HUES48 (cell line): ENCODE results near the gene FAXDC2.
A peak's percentile ranks its signal among the peaks of the same experiment; 100 is the strongest.

Source experiments
- H3K27ac ChIP-seq: one replicate; pipeline ENCODE4 v1.7.0; 2013; ENCODE audit warnings: low read depth, low read length, inconsistent platforms
- H3K27me3 ChIP-seq: 2 replicates; pipeline ENCODE4 v1.6.1; 2013; ENCODE audit warnings: mild to moderate bottlenecking, low read length; ENCODE audit not compliant: control insufficient read depth, insufficient read depth
- H3K36me3 ChIP-seq: 2 replicates; pipeline ENCODE4 v1.6.1; 2013; ENCODE audit warnings: low read length; ENCODE audit not compliant: control insufficient read depth, insufficient read depth
- H3K4me1 ChIP-seq: 2 replicates; pipeline ENCODE4 v1.6.1; 2013; ENCODE audit warnings: mild to moderate bottlenecking, low read length; ENCODE audit not compliant: control insufficient read depth, insufficient read depth
- H3K4me3 ChIP-seq: 2 replicates; pipeline ENCODE4 v1.5.1; 2013; ENCODE audit warnings: mild to moderate bottlenecking, low read depth, low read length
- H3K9ac ChIP-seq: 2 replicates; pipeline ENCODE4 v1.6.1; 2013; ENCODE audit warnings: mild to moderate bottlenecking, low read depth, low read length, moderate library complexity
- H3K9me3 ChIP-seq: 2 replicates; pipeline ENCODE4 v1.6.1; 2013; ENCODE audit warnings: low read length; ENCODE audit not compliant: control insufficient read depth, insufficient read depth

Gene FAXDC2

GRCh38 chr5:154850255-154851062, at the start of gene FAXDC2:
Gene FAXDC2, minus strand, starts transcription at chr5:154850603. Its CDS starts 12,425 bp downstream, at chr5:154838178.
- peak within 1 kb of the TSS; percentile 74 for H3K9ac ChIP-seq
- peak within 1 kb of the TSS; percentile 87 for H3K27ac ChIP-seq
- peaks cover 16% of the 10 kb centered on the region; the same call in 1 of the 2 replicates for H3K4me1 ChIP-seq
- H3K36me3 ChIP-seq = no peaks in the 10 kb centered on the region
- no peaks in the 10 kb centered on the region for H3K27me3 ChIP-seq
- no peaks in the 10 kb centered on the region for H3K9me3 ChIP-seq
- peak within 1 kb of the TSS; percentile 68 for H3K4me3 ChIP-seq

DNA sequence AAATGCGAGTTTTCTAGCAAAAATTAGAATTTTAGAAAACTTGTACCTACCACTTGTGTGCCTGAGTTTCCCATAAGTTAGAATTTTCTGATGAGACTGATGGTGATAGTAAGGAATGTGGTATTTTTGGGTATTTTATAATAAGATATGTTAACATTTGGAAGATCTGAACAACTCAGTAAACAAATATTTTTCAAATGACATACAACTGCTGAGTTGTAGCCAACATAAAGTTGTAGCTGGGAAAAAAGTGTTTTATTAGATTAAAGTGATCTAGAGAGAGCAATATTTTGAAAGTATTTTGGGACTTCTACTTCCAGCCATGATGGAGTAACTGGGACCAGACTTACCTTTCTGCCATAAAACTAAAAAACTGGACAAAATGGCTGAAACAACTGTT, 49.7 kb upstream of the FAXDC2 start:
- Histone ChIP-seq H3K36me3 (peaks cover 99% of the 10 kb centered on the region), H3K9ac (no peak overlapping the region), H3K27me3 (no peaks in the 10 kb centered on the region), H3K27ac (no peak overlapping the region), H3K4me1 (no peaks in the 10 kb centered on the region), H3K9me3 (no peaks in the 10 kb centered on the region), H3K4me3 (no peak overlapping the region)

DNA sequence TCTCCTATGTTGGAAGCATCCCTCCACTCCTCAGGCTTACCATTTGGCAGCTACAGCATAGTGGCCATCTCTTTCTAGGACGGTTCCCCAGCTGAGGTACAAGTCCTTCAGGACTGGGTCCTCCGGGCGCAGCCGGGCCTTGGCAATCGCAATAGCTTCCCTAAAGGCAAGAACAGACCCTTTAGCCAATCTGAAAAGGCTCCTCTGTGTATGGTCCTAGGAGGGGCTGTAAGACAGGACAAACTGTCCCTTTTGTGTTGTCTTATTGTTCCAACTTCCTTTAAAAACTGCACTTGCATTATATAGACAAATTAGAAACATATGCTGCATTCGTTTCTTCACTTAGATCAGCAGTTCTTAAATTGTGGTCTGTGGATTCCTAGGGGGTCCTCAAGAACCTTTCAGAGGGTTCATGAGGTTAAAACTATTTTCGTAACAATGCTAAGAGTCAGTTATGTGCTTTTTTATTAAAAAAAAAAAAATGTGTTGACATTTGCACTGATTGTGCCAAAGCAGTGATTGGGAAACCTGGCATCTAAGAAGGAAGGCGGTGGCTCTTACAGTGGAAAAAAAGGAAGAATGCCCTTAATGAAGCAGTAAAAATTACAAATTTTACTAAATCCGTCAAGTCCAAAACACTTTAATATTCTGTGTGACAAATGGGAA, 48.9 kb upstream of the FAXDC2 start:
- H3K36me3 ChIP-seq = peaks cover 97% of the 10 kb centered on the region
- no peak overlapping the region for H3K9ac ChIP-seq
- H3K27ac ChIP-seq = no peak overlapping the region
- H3K27me3 ChIP-seq = no peaks in the 10 kb centered on the region
- H3K4me3 ChIP-seq = no peak overlapping the region
- H3K4me1 ChIP-seq = no peaks in the 10 kb centered on the region
- H3K9me3 ChIP-seq = no peaks in the 10 kb centered on the region

DNA sequence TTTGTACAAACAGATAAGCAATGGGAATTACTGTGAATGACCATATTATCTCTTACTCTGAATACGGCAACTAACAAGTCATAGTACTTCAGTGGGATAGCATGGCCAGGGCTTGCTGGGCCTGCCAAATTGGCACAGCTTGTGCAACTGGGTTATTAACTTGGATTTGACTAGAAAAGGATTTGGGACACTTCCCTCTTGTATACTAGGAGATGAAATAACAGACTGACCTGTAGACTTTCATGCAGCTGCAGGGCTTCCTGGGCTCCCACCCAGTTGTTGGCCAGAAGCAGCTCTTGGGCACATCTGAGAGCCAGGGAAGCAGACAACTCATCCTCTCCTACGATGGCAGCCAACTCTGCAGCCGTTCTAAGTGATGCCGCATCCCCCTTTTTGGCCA, 47.8 kb upstream of the FAXDC2 start:
- H3K27ac ChIP-seq = no peak overlapping the region
- H3K4me1 ChIP-seq = no peaks in the 10 kb centered on the region
- peaks cover 97% of the 10 kb centered on the region for H3K36me3 ChIP-seq
- H3K9ac ChIP-seq = no peak overlapping the region
- no peak overlapping the region for H3K4me3 ChIP-seq
- H3K27me3 ChIP-seq = no peaks in the 10 kb centered on the region
- no peaks in the 10 kb centered on the region for H3K9me3 ChIP-seq

DNA sequence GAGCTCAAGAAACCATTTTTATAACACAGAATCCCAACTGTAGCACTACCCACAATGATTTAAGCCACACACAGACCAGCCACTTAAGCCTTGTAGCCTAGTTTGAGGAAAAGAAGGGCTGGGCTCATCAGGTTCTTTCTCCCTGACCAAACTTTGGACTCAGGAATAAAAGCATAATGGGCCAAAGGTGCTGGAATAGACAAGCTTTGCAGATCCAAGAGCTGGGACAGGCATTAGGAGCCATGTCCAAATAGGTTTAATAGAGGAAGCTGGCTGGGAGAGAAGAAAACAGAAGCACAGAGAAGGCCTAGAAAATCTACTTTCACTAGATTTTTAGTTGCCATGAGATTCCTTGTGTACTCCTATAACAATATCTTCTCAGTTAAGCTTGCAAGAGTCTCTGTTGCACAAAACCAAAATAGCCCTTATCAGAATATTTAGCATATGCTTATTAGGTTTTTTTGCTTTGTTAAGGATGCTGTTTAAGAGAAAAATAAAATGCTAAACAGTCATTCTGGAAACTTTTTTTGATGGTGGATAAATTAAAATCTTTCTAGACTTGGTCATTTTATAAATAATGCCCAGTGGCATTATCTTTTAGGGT, 46.3 kb upstream of the FAXDC2 start:
- H3K27ac ChIP-seq = no peak overlapping the region
- H3K4me3 ChIP-seq = no peak overlapping the region
- no peaks in the 10 kb centered on the region for H3K27me3 ChIP-seq
- H3K4me1 ChIP-seq = no peaks in the 10 kb centered on the region
- no peak overlapping the region for H3K9ac ChIP-seq
- peaks cover 93% of the 10 kb centered on the region for H3K36me3 ChIP-seq
- H3K9me3 ChIP-seq = no peaks in the 10 kb centered on the region

DNA sequence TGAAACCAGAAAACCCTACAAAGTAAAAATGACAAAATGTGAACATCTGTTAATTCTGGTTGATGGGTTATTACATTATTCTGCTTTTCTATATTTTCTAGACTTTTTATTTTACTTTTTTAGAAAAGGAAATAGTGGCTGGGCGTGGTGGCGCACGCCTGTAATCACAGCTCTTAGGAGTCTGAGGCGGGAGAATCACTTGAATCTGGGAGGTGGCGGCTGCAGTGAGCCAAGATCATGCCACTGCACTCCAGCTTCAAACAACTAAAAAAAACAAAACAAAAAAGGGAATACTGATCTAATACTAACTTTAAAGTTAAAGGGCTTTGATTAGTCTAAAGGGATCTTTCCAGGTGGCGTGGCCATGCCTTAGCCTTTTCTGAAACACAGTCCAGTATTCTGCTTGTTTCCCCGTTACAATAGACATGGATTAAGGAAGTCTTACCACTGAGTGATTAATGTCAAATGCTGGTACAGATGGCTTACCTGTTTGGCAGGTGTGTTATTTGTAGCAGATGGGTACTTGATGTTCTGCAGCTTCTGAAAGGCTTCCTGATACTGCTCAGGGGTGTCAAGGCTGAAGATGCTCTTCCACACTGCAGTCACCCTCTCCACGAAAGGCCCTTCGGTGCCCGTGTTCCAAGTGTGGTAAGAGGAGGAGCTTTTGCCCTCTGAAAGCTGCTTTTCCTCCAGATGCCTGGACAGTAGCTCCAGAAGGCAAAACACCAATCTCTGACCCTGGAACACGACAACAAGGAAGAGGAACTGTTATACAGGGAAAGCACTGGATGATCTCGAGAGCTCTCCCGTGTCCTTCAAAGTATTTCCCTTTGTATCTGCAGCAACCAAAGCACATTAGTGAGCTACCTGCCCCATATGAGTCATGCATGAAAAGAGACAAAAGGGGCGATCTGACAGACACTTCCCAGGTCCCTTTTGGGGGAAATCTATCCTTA, 45.5 kb upstream of the FAXDC2 start:
- Histone ChIP-seq H3K4me3 (no peak overlapping the region), H3K9me3 (no peaks in the 10 kb centered on the region), H3K9ac (no peak overlapping the region), H3K27ac (no peak overlapping the region), H3K36me3 (peaks cover 93% of the 10 kb centered on the region), H3K4me1 (no peaks in the 10 kb centered on the region), H3K27me3 (no peaks in the 10 kb centered on the region)

GRCh38 chr5:154893381-154893780, 43.0 kb upstream of the FAXDC2 start:
- peaks cover 92% of the 10 kb centered on the region for H3K36me3 ChIP-seq
- no peak overlapping the region for H3K27ac ChIP-seq
- no peaks in the 10 kb centered on the region for H3K27me3 ChIP-seq
- no peaks in the 10 kb centered on the region for H3K4me1 ChIP-seq
- no peak overlapping the region for H3K9ac ChIP-seq
- H3K4me3 ChIP-seq = no peak overlapping the region
- peaks cover under 1% of the 10 kb centered on the region; the same call in 1 of the 2 replicates for H3K9me3 ChIP-seq

DNA sequence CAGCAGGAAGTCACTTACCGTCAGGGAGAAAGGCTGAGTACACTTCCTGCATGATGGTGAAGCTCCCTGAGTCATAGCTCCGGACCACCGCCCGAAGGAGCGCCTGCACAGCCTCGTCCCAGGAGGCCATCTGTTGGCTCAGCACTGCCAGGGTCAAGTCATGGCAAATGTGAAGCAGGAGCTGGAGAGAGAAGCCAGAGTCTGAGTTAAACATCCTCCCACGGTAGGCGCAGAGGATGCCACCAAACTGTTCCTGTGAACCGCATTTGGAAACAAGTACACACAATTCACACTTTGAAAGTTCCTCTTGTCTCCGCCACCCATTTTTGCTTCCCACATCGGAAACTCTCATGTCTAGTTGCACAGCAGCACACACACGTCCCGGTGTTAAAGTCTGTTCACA, 42.0 kb upstream of the FAXDC2 start:
- Histone ChIP-seq H3K9ac (no peak overlapping the region), H3K27me3 (no peaks in the 10 kb centered on the region), H3K27ac (no peak overlapping the region), H3K9me3 (peaks cover 11% of the 10 kb centered on the region; the same call in 1 of the 2 replicates), H3K36me3 (peaks cover 92% of the 10 kb centered on the region), H3K4me3 (no peak overlapping the region), H3K4me1 (no peaks in the 10 kb centered on the region)

- Histone ChIP-seq H3K36me3 (peaks cover 56% of the 10 kb centered on the region), H3K4me3 (no peak overlapping the region)
Measured at GRCh38 chr5:154885439-154885838, 35.0 kb upstream of the FAXDC2 start.

GRCh38 chr5:154884424-154884823, 34.0 kb upstream of the FAXDC2 start:
- Histone ChIP-seq H3K36me3 (peaks cover 46% of the 10 kb centered on the region), H3K9ac (no peak overlapping the region), H3K4me1 (no peaks in the 10 kb centered on the region), H3K27me3 (no peaks in the 10 kb centered on the region), H3K27ac (no peak overlapping the region), H3K9me3 (peaks cover 31% of the 10 kb centered on the region), H3K4me3 (no peak overlapping the region)

More at GRCh38 chr5:154885439-154885838, 35.0 kb upstream of the FAXDC2 start:
- H3K27me3 ChIP-seq = no peaks in the 10 kb centered on the region
- H3K27ac ChIP-seq = no peak overlapping the region
- peaks cover 30% of the 10 kb centered on the region for H3K9me3 ChIP-seq
- no peak overlapping the region for H3K9ac ChIP-seq
- H3K4me1 ChIP-seq = no peaks in the 10 kb centered on the region
